ENCODE measurements around the gene ZNF619.

GRCh38 chr3:40499952-40500351 lies 23.0 kb downstream of the ZNF619 start:
- TF ChIP-seq GABPA (IDR thresholded peaks at IDR 0.05 in 1 of 2, conservative IDR thresholded peaks at IDR 0.05 in 1 of 2) (no peak), SP1 (IDR thresholded peaks at IDR 0.05) (no peak), RAD21 (IDR thresholded peaks at IDR 0.05) (no peak), EGR1 (IDR thresholded peaks at IDR 0.05; ENCODE audit: low read depth in 2 of 2) (no peak)
- TF ChIP-seq, protein P1, sequence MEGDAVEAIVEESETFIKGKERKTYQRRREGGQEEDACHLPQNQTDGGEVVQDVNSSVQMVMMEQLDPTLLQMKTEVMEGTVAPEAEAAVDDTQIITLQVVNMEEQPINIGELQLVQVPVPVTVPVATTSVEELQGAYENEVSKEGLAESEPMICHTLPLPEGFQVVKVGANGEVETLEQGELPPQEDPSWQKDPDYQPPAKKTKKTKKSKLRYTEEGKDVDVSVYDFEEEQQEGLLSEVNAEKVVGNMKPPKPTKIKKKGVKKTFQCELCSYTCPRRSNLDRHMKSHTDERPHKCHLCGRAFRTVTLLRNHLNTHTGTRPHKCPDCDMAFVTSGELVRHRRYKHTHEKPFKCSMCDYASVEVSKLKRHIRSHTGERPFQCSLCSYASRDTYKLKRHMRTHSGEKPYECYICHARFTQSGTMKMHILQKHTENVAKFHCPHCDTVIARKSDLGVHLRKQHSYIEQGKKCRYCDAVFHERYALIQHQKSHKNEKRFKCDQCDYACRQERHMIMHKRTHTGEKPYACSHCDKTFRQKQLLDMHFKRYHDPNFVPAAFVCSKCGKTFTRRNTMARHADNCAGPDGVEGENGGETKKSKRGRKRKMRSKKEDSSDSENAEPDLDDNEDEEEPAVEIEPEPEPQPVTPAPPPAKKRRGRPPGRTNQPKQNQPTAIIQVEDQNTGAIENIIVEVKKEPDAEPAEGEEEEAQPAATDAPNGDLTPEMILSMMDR (IDR thresholded peaks at IDR 0.05; ENCODE audit: low read depth, low read length, missing input control): no peak
